ENCODE results near the gene LAMB1.

LAMB1 gene

GRCh38 chr7:108001764-108002725, 916 bp downstream of the LAMB1 start:
- TF ChIP-seq CTCF (conservative IDR thresholded peaks at IDR 0.05; ENCODE audit: control insufficient read depth, insufficient read depth, low read depth, low read length): no peak
- peak overlapping the region; percentile 89 for H3K4me3 ChIP-seq (ENCODE audit: control insufficient read depth, low read depth, low read length)
- peak; percentile 63 for DNase-seq (ENCODE audit: low read depth)

- DNase-seq (ENCODE audit: low read depth): peak; percentile 55
- H3K4me3 ChIP-seq (ENCODE audit: control insufficient read depth, low read depth, low read length): peak overlapping the region; percentile 89
- TF ChIP-seq CTCF (conservative IDR thresholded peaks at IDR 0.05; ENCODE audit: control insufficient read depth, insufficient read depth, low read depth, low read length): peak; percentile 19
Observed at GRCh38 chr7:108000875-108001763, 1.8 kb downstream of the LAMB1 start.

GRCh38 chr7:107999779-108000560, 3.0 kb downstream of the LAMB1 start:
- peak overlapping the region; percentile 89 for H3K4me3 ChIP-seq (ENCODE audit: control insufficient read depth, low read depth, low read length)
- TF ChIP-seq CTCF (conservative IDR thresholded peaks at IDR 0.05; ENCODE audit: control insufficient read depth, insufficient read depth, low read depth, low read length): no peak

GRCh38 chr7:107998660-107999480, 4.1 kb downstream of the LAMB1 start:
- no peak for DNase-seq (ENCODE audit: low read depth)
- peak overlapping the region; percentile 89 for H3K4me3 ChIP-seq (ENCODE audit: control insufficient read depth, low read depth, low read length)
- no peak for TF ChIP-seq CTCF (conservative IDR thresholded peaks at IDR 0.05; ENCODE audit: control insufficient read depth, insufficient read depth, low read depth, low read length)

More at GRCh38 chr7:107999779-108000560, 3.0 kb downstream of the LAMB1 start:
- DNase-seq (ENCODE audit: low read depth): peak; percentile 49

- TF ChIP-seq CTCF (conservative IDR thresholded peaks at IDR 0.05; ENCODE audit: control insufficient read depth, insufficient read depth, low read depth, low read length): no peak
- no peak for DNase-seq (ENCODE audit: low read depth)
- H3K4me3 ChIP-seq (ENCODE audit: control insufficient read depth, low read depth, low read length): no peak overlapping the region
Observed at GRCh38 chr7:107998150-107998549, 4.8 kb downstream of the LAMB1 start.

All from fibroblast of mammary gland (primary cell).